Ectodermal cell (in vitro differentiated cells): Measurements from ENCODE around the gene CDK5RAP1. TPM values are rescaled to one million over a fixed set of nuclear protein-coding genes. Genes with fewer than 3 reads are reported as not detected.

Experiments used
- H3K27ac ChIP-seq: 2 replicates; pipeline ENCODE4 v1.7.0; 2013; ENCODE audit warnings: mild to moderate bottlenecking, low read depth, low read length; ENCODE audit not compliant: insufficient read depth, poor library complexity, severe bottlenecking
- H3K27me3 ChIP-seq: 2 replicates; pipeline ENCODE4 v1.7.0; 2013; ENCODE audit warnings: mild to moderate bottlenecking, low read length; ENCODE audit not compliant: insufficient read depth, control insufficient read depth, poor library complexity, severe bottlenecking
- H3K36me3 ChIP-seq: one replicate; pipeline ENCODE4 v1.7.0; 2013; ENCODE audit warnings: low read length; ENCODE audit not compliant: control insufficient read depth, insufficient read depth
- H3K4me1 ChIP-seq: one replicate; pipeline ENCODE4 v1.7.0; 2013; ENCODE audit warnings: low read length; ENCODE audit not compliant: control insufficient read depth, insufficient read depth
- H3K4me3 ChIP-seq: 2 replicates; pipeline ENCODE4 v1.7.0; 2013; ENCODE audit warnings: low read depth, low read length, control low read depth; ENCODE audit not compliant: insufficient read depth
- H3K9me3 ChIP-seq: 2 replicates; pipeline ENCODE4 v1.7.0; 2013; ENCODE audit warnings: mild to moderate bottlenecking, low read length, moderate library complexity; ENCODE audit not compliant: control insufficient read depth
- WGBS, 2 experiments: methylation state at CpG; one replicate each; pipeline ENCODE4 v1.1.7; 2013; ENCODE audit warnings: missing lambda C conversion rate in 2 of 2; 5-methylcytosine and 5-hydroxymethylcytosine counted together
- polyA plus RNA-seq, 4 experiments: library from polyadenylated mRNA; stranded (reverse); fragments of 50-300 nt; gene quantifications; one replicate each; pipeline ENCODE4 v1.2.3, GENCODE V29; 2013

Gene CDK5RAP1
- polyA plus RNA-seq (2013, experiment 1 of 4) = 50.1 TPM
- 49.5 TPM for polyA plus RNA-seq (2013, experiment 2 of 4)
- polyA plus RNA-seq (2013, experiment 3 of 4) = 40.5 TPM
- polyA plus RNA-seq (2013, experiment 4 of 4) = 41.0 TPM

DNA sequence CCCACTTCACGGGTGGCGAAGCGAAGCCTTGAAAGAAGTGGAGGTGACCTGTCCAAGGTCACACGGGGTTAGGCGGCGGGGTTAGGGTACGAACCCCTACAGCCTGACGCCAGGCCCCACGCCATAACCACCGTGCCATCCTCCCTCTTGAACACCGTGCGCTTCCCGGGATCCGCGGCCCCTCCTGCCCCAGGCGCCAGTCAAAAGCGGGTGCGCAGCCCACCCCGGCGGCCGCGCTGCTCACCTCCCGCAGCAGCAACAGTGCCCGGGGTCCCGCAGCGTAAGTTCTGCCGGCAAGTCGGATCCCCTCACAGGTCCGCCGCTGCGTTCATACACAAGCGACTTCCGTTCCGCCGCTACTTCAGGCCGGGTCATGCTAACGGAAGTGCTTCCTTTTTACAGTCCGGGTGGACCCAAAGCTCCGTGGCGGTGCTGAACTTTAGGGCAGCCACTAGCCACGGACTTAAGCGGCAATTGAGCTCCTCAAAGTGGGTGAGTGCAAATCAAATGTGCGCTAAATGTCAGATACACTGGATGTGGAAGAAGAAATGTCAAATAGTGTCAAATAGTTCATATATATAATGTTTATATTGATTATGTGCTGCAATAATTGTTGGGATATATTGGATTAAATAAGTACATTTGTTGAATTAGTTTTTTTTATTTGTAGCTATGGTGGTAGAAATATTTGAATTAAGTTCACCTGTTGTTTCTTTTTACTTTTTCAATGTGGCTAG lies at the start of gene CDK5RAP1:
TSS of gene CDK5RAP1 (minus strand) at position 336 of the 737 bp plus-strand sequence. CDS start 4,455 bp downstream, outside the sequence.
- Histone ChIP-seq H3K27me3 (no peaks in the 10 kb centered on the region), H3K4me1 (peaks cover 7% of the 10 kb centered on the region), H3K27ac (no peak within 1 kb of the TSS), H3K36me3 (peaks cover 5% of the 10 kb centered on the region), H3K4me3 (peak within 1 kb of the TSS; percentile 98), H3K9me3 (no peaks in the 10 kb centered on the region)
- 0% methylated on average over 43 of the region's 43 CpGs for WGBS, 2 experiments

DNA sequence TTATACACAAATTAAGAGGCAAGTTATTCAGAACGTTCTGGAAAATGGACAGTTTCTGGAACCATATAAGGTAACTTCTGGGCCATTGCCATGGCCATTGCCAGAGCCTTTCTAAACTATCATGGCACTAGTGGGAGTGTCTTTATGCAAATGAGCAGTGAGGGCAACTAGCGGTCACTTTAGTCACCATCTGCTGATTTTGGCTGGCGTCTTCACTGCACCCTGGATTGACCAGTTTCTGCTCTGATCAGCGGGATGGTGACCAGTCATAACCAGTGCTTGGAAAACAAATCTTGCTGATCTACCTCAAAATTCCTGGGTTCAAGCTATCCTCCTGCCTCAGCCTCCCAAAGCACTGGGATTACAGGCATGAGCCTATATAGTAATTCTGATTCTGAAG lies 49.5 kb upstream of the CDK5RAP1 start:
- no peak overlapping the region for H3K4me3 ChIP-seq
- H3K36me3 ChIP-seq = no peaks in the 10 kb centered on the region
- no peaks in the 10 kb centered on the region for H3K27me3 ChIP-seq
- H3K4me1 ChIP-seq = no peaks in the 10 kb centered on the region
- H3K27ac ChIP-seq = no peak overlapping the region
- H3K9me3 ChIP-seq = no peaks in the 10 kb centered on the region
- 84 to 85% methylated on average over 4 of the region's 4 CpGs for WGBS, 2 experiments

- Histone ChIP-seq H3K4me1 (no peaks in the 10 kb centered on the region), H3K36me3 (no peaks in the 10 kb centered on the region), H3K27me3 (peaks cover 30% of the 10 kb centered on the region), H3K4me3 (no peak overlapping the region), H3K9me3 (no peaks in the 10 kb centered on the region), H3K27ac (no peak overlapping the region)
- WGBS, 2 experiments = 75 to 77% methylated on average over 4 of the region's 4 CpGs
Measured at GRCh38 chr20:33445881-33446625, 44.7 kb upstream of the CDK5RAP1 start.

DNA sequence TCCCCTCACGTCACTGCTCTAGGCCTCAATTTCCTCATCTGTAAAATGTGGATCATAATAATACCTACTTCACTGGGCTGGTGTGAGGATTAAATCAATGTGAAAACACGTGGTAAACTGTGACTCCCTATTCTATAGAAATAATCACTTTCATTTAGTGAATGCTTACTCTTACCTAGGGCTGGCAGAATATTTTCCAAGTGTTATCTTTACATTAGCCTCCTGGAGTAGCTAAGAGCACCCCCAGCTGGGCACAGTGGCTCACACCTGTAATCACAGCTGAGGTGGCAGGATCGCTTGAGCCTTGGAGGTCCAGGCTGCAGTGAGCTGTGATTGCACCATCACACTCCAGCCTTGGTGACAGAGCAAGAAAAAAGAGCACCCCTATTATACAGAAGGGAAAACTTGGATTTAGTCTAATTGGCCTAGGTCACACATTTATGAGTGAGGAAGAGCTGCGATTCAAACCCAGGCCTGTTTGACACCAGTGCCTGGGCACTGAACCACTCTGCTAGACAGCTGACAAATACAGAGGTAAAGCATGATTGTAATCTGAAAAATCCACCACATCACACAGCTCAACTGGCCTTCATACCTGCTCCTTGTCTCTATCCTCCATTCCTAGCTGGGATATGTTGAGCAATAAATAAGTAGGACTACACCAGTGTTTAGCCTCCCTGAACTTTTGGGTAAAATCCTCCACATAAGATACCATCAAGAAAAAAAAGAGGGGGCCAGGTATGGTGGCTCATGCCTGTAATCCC lies 43.7 kb upstream of the CDK5RAP1 start:
- H3K27ac ChIP-seq = no peak overlapping the region
- H3K4me3 ChIP-seq = no peak overlapping the region
- H3K9me3 ChIP-seq = no peaks in the 10 kb centered on the region
- no peaks in the 10 kb centered on the region for H3K36me3 ChIP-seq
- WGBS, 2 experiments = 55 to 60% methylated on average over 3 to 4 of the region's 4 CpGs
- H3K27me3 ChIP-seq = peaks cover 30% of the 10 kb centered on the region
- no peaks in the 10 kb centered on the region for H3K4me1 ChIP-seq

- Histone ChIP-seq H3K36me3 (no peaks in the 10 kb centered on the region), H3K27me3 (peaks cover 30% of the 10 kb centered on the region), H3K9me3 (no peaks in the 10 kb centered on the region), H3K27ac (no peak within 1 kb of the TSS), H3K4me3 (peak within 1 kb of the TSS; percentile 42), H3K4me1 (no peaks in the 10 kb centered on the region)
- 0 to 1% methylated on average over 75 of the region's 75 CpGs for WGBS, 2 experiments
Measured at GRCh38 chr20:33443512-33444239, 42.4 kb upstream of the CDK5RAP1 start, which contains the start of gene SNTA1. Gene SNTA1 (minus strand): TSS chr20:33443763. CDS start chr20:33443620, 143 bp downstream.

DNA sequence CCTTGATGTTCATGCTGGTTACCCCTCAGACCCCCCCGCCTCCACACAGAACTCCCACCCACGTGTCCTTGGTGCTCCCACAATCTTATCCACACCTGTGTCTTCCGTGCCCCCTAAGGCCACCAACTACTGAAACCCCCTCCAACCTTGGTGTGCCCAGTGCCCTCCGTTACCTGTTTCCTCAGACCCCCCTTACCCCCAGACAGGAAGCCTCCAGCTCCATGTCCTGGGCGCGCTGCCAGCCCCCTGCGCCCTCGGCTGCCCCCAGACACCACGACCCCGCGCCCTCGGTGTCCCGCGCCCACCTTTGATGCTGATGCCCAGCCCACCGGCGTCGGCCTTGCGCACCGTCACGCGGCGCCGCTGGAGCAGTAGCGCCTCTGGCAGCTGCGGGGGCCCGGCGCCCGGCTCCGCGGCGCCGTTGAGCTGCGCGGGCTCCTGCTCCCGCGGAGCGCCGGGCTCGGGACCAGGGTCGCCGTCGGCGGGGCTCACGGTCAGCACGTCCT lies 41.7 kb upstream of the CDK5RAP1 start:
- H3K4me3 ChIP-seq = peak overlapping the region; percentile 42
- 3 to 4% methylated on average over 45 of the region's 45 CpGs for WGBS, 2 experiments
- H3K9me3 ChIP-seq = no peaks in the 10 kb centered on the region
- no peaks in the 10 kb centered on the region for H3K4me1 ChIP-seq
- H3K36me3 ChIP-seq = no peaks in the 10 kb centered on the region
- peaks cover 30% of the 10 kb centered on the region for H3K27me3 ChIP-seq
- H3K27ac ChIP-seq = no peak overlapping the region

DNA sequence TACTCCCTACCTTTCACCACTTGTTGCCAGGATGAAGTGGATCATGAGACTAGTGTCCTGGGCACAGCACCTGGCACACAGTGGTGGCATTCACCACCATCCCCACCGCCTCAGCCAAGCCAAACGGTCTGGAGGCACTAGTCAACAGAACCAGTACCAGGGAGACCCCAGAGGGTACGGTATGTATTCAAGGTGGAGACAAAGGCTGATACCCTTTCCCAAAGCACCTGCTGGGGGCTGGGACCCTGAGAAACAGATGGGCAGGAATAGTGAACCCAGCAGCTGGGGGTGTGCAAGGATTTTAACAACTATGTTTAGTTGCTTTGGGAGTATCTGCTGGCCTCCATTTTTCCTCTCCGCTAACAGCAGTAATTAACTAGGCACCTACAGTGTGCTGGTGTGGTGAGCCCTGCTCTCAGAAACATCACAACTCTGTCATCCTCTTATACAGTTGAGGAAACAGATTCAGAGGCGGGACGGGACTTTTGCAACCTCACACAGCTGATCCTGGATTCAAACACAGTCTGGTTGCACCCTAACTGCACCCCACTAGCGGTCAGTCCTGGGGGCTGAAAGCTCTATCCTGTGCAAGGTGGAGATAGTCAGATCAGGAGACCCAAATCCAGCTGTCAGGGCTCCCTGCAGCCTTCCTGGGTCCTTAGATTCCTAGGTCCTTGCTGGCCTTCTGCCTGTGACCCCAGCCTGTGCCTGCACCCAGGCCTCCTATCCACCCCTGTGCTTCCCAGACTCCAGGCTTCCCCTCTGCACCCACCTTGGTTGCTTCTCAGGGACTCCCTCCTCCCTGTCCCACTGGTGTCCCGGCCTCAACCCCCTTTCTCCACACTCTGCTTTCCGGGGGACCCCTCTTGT lies 41.1 kb upstream of the CDK5RAP1 start:
- Histone ChIP-seq H3K27me3 (peaks cover 30% of the 10 kb centered on the region), H3K27ac (no peak overlapping the region), H3K36me3 (no peaks in the 10 kb centered on the region), H3K4me1 (no peaks in the 10 kb centered on the region), H3K4me3 (peak overlapping the region; percentile 42), H3K9me3 (no peaks in the 10 kb centered on the region)
- WGBS, 2 experiments = 84 to 90% methylated on average over 9 of the region's 9 CpGs

DNA sequence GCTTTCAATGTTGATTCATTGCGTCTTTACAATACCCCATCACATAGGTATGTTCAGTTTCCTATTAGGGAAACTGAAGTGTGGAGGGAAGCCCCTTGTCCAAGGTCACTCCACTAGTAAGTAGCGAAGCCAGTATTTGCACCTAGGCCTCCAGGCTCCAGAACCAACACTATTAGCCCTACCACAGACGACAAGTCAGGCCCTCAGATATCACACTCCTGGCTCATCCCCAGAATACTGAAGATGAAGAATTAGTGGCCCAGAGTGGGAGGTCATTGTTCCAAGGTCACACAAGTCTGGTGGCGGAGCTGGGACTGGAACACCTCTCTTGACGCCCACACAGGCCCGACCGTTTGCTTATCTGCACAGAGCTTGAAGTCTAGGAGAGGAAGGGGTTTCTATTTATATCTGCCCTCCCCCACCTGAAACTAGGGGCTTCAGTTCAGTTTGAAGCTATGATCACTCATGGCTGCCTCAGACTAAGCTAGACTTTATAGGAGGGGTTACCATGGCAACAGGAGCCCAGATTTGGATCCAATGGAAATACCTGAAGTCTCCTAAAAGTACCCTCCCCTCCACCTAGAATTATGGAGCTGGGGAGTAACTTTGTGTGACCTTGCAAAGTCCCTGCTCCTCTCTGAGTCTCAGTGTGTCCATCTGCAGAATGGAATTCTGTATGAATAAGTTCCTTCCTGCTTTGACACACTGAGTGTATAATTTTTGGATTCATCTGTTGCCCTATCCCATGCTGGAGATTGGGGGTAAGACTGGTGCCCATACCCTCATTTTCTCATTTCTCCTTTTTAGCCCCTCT lies 40.0 kb upstream of the CDK5RAP1 start:
- Histone ChIP-seq H3K27ac (no peak overlapping the region), H3K9me3 (no peaks in the 10 kb centered on the region), H3K4me3 (no peak overlapping the region), H3K27me3 (peaks cover 30% of the 10 kb centered on the region), H3K4me1 (no peaks in the 10 kb centered on the region), H3K36me3 (no peaks in the 10 kb centered on the region)
- 91 to 99% methylated on average over 7 of the region's 7 CpGs for WGBS, 2 experiments
